Transverse colon (tissue), 4 donors: ENCODE data around the gene ARHGAP45. TPM values are rescaled to one million over a fixed set of nuclear protein-coding genes. Genes with fewer than 3 reads are reported as not detected.

Experiments used
- DNase-seq: peaks from one replicate; pipeline ENCODE4 v3.0.0-alpha.2; 2019
- H3K27ac ChIP-seq, 4 donors: fragments of 200-600 bp; sonication (generic); 2 replicates each; pipeline ENCODE4 v1.5.1; 2016 to 2018; ENCODE audit warnings: inconsistent platforms in 4 of 4
- H3K27me3 ChIP-seq: fragments of 200-600 bp; sonication (generic); 2 replicates; pipeline ENCODE4 v1.5.1; 2017; ENCODE audit warnings: inconsistent platforms
- H3K36me3 ChIP-seq, 4 donors: fragments of 200-600 bp; sonication (generic); 2 replicates each; pipeline ENCODE4 v1.5.1; 2017 to 2019; ENCODE audit warnings: inconsistent platforms in 4 of 4
- H3K4me1 ChIP-seq, 4 donors: fragments of 200-600 bp; sonication (generic); 2 replicates each; pipeline ENCODE4 v1.5.1; 2017 to 2020; ENCODE audit warnings: inconsistent platforms in 4 of 4
- H3K4me3 ChIP-seq, 4 donors: fragments of 200-600 bp; sonication (generic); 1 replicate in 1 of 4; 2 replicates in 3 of 4; pipeline versions ENCODE4 v1.5.1 to v1.6.1; 2017 to 2019; ENCODE audit warnings: inconsistent platforms in 4 of 4
- H3K9me3 ChIP-seq, 2 donors: fragments of 200-600 bp; sonication (generic); 2 replicates each; pipeline ENCODE4 v1.5.1; 2017 to 2019; ENCODE audit warnings: inconsistent platforms in 2 of 2
- EP300 ChIP-seq: sonication (generic); formaldehyde crosslinking; IDR thresholded peaks from one replicate; pipeline ENCODE4 v1.6.1; 2017; ENCODE audit warnings: antibody characterized with exemption, low read depth
- POLR2A ChIP-seq: fragments of 450-650 bp; IDR thresholded peaks from one replicate; pipeline ENCODE4 v1.6.1; 2016; ENCODE audit warnings: antibody characterized with exemption, mild to moderate bottlenecking, moderate library complexity
- POLR2AphosphoS5 ChIP-seq, 3 donors: sonication (generic); formaldehyde crosslinking; IDR thresholded peaks; one replicate each; pipeline ENCODE4 v1.6.1; 2016; ENCODE audit warnings: antibody characterized with exemption in 3 of 3
- WGBS, 2 donors: methylation state at CpG; one replicate each; pipeline ENCODE4 v1.1.5; 2018; ENCODE audit warnings: low coverage in 1 of 2; 5-methylcytosine and 5-hydroxymethylcytosine counted together
- in situ Hi-C, 4 donors: fragments of 200-750 bp; cut with MboI; loops; one replicate each; pipeline versions ENCODE4 v1.15.0 to v1.15.1; 2017; ENCODE audit warnings: low sequenced_read_pairs in 3 of 4, low pct_ligation_motif_present in 1 of 4, low pct_unique_long_range_greater_than_20kb in 1 of 4
- intact Hi-C: fragments of 100-400 bp; cut with DNase I; formaldehyde crosslinking; loops from one replicate; pipeline ENCODE4 v1.15.1; 2023; ENCODE audit warnings: low total_unique reads
- total RNA-seq, 4 donors: library from RNA; depleted of rRNA; stranded (reverse); fragments of >200 nt; gene quantifications; one replicate each; pipeline ENCODE4 v1.1.0, GENCODE V29; 2016
- TF ChIP-seq, protein P1 (sequence below), 5 experiments: fragments of 200-600 bp in 3 of 5; fragments of 450-650 bp in 2 of 5; sonication (generic) in 3 of 5; IDR thresholded peaks; 1 replicate in 2 of 5; 2 replicates in 3 of 5; pipeline ENCODE4 v1.5.1; 2016 to 2017; ENCODE audit warnings: antibody characterized with exemption in 5 of 5, inconsistent platforms in 3 of 5, mild to moderate bottlenecking in 2 of 5, moderate library complexity in 1 of 5

The ARHGAP45 gene
- total RNA-seq, 4 donors from 2014 or later, result 10.0 to 174 (median 76.9) TPM

DNA sequence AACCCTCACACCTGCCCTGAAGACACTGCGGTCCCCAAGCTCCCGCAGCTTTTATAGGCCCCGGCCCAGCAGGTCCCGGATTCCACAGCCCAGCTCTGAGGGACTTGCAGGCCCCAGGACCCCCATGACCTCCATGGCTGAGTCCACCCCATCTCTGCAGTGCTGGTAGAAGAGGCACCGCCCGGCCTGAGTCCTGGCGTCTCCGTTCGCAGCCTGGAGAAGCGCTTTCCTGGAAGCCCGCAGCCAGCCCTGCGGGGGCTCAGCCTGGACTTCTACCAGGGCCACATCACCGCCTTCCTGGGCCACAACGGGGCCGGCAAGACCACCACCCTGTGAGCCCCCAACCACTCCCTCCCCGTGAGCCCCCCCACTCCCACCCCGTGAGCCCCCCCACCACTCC lies 17.9 kb upstream of the ARHGAP45 start:
- in situ Hi-C loops, result no loop called here
- no peak for DNase-seq

DNA sequence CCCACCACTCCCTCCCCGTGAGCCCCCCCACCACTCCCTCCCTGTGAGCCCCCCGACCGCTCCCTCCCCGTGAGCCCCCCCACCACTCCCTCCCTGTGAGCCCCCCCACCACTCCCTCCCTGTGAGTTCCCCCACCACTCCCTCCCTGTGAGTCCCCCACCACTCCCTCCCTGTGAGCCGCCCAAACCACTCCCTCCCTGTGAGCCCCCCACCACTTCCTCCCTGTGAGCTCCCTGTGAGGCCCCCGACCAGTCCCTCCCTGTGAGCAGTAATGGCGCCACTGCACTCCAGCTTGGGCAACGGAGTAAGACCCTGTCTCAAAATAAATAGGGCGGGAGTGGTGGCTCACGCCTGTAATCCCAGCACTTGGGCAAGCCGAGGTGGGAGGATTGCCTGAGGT lies 17.2 kb upstream of the ARHGAP45 start:
- Histone ChIP-seq H3K27ac (no peak overlapping the region), H3K36me3 (no peaks in the 10 kb centered on the region), H3K9me3 (no peaks in the 10 kb centered on the region), H3K4me1 (peaks cover 0 to 4% (median 0%) of the 10 kb centered on the region in 4 donors), H3K4me3 (no peak overlapping the region), H3K27me3 (no peaks in the 10 kb centered on the region)
- DNase-seq, result no peak
- intact Hi-C loops, result no loop called here
- TF ChIP-seq, protein P1, sequence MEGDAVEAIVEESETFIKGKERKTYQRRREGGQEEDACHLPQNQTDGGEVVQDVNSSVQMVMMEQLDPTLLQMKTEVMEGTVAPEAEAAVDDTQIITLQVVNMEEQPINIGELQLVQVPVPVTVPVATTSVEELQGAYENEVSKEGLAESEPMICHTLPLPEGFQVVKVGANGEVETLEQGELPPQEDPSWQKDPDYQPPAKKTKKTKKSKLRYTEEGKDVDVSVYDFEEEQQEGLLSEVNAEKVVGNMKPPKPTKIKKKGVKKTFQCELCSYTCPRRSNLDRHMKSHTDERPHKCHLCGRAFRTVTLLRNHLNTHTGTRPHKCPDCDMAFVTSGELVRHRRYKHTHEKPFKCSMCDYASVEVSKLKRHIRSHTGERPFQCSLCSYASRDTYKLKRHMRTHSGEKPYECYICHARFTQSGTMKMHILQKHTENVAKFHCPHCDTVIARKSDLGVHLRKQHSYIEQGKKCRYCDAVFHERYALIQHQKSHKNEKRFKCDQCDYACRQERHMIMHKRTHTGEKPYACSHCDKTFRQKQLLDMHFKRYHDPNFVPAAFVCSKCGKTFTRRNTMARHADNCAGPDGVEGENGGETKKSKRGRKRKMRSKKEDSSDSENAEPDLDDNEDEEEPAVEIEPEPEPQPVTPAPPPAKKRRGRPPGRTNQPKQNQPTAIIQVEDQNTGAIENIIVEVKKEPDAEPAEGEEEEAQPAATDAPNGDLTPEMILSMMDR (IDR thresholded peaks at IDR 0.05), result no peak
- TF ChIP-seq POLR2AphosphoS5 (IDR thresholded peaks at IDR 0.05) (no peak), POLR2A (no peak), EP300 (no peak)
- in situ Hi-C loops, result no loop called here
- WGBS, 2 donors, result 70% methylated on average over 6 of the region's 11 CpGs; no CpG with 5 or more reads in 1 of the 2 donors

More for the DNA sequence above, 17.9 kb upstream of the ARHGAP45 start:
- H3K4me1 ChIP-seq, result peaks cover 0 to 4% (median 0%) of the 10 kb centered on the region in 4 donors
- no peak overlapping the region for H3K27ac ChIP-seq
- TF ChIP-seq POLR2AphosphoS5 (IDR thresholded peaks at IDR 0.05) (no peak), POLR2A (no peak), EP300 (no peak)
- TF ChIP-seq, protein P1 (IDR thresholded peaks at IDR 0.05), result no peak
- H3K36me3 ChIP-seq, result no peaks in the 10 kb centered on the region
- 79% methylated on average over 15 of the region's 17 CpGs; no CpG with 5 or more reads in 1 of the 2 donors for WGBS, 2 donors
- no peak overlapping the region for H3K4me3 ChIP-seq
- no peaks in the 10 kb centered on the region for H3K9me3 ChIP-seq
- intact Hi-C loops, result no loop called here
- no peaks in the 10 kb centered on the region for H3K27me3 ChIP-seq

DNA sequence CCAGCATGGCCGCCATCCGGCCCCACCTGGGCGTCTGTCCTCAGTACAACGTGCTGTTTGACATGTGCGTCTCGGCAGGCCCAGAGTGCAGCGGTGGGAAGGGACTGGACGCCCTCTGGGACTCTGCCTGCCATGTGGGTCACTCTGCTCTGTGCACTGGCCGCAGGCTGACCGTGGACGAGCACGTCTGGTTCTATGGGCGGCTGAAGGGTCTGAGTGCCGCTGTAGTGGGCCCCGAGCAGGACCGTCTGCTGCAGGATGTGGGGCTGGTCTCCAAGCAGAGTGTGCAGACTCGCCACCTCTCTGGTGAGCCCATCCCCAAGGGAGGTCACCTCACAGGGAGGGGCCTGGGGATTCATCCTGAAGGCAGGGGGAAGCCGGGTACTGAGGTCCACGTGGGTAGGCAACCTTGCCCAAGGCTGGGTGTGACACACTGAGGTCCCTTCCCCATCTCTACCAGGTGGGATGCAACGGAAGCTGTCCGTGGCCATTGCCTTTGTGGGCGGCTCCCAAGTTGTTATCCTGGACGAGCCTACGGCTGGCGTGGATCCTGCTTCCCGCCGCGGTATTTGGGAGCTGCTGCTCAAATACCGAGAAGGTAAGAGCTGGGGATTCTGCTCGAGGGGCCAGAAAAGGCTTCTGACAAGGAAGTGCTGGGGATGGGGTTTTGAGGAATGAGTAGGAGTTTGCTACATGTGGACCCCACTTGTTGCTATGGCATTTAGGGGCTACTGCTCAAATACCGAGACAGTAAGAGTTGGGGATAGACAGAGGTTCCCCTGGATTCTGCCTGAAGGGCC lies 15.8 kb upstream of the ARHGAP45 start:
- H3K27ac ChIP-seq, result no peak overlapping the region
- peaks cover 0 to 4% (median 0%) of the 10 kb centered on the region in 4 donors for H3K4me1 ChIP-seq
- WGBS, 2 donors, result 92% methylated on average over 20 of the region's 31 CpGs; no CpG with 5 or more reads in 1 of the 2 donors
- H3K36me3 ChIP-seq, result no peaks in the 10 kb centered on the region
- no peak for DNase-seq
- in situ Hi-C loops (no loop called here), intact Hi-C loops (no loop called here)
- H3K9me3 ChIP-seq, result no peaks in the 10 kb centered on the region
- TF ChIP-seq POLR2AphosphoS5 (IDR thresholded peaks at IDR 0.05) (no peak), EP300 (no peak), POLR2A (no peak)
- TF ChIP-seq, protein P1 (IDR thresholded peaks at IDR 0.05), result no peak
- H3K27me3 ChIP-seq, result no peaks in the 10 kb centered on the region
- no peak overlapping the region for H3K4me3 ChIP-seq

DNA sequence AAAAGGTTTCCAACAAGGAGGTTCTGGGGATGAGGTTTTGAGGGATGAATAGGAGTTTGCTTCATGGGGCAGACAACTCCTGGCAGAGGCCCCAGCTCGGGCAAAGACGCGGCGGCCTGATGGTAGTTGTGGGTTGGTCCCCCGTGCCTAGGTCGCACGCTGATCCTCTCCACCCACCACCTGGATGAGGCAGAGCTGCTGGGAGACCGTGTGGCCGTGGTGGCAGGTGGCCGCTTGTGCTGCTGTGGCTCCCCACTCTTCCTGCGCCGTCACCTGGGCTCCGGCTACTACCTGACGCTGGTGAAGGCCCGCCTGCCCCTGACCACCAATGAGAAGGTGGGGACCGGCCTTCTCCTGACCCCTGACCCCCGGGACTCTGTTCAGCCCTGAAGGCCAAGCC lies 15.2 kb upstream of the ARHGAP45 start:
- Histone ChIP-seq H3K36me3 (no peaks in the 10 kb centered on the region), H3K4me3 (no peak overlapping the region), H3K27ac (no peak overlapping the region), H3K9me3 (peaks cover 0 to under 1% of the 10 kb centered on the region in 2 donors), H3K4me1 (peaks cover 0 to 3% (median 0%) of the 10 kb centered on the region in 4 donors), H3K27me3 (no peaks in the 10 kb centered on the region)
- in situ Hi-C loops (no loop called here), intact Hi-C loops (no loop called here)
- TF ChIP-seq EP300 (no peak), POLR2A (no peak), POLR2AphosphoS5 (IDR thresholded peaks at IDR 0.05) (no peak)
- TF ChIP-seq, protein P1 (IDR thresholded peaks at IDR 0.05), result no peak
- WGBS, 2 donors, result 89% methylated on average over 14 of the region's 17 CpGs; no CpG with 5 or more reads in 1 of the 2 donors
- DNase-seq, result no peak
